GM21515 (cell line): ENCODE measurements around the gene ASXL3.

Experiments used
- ATAC-seq: cut with Tn5 transposase; IDR thresholded peaks from one replicate; pipeline ENCODE4 v1.9.1; 2021; ENCODE audit not compliant: unreplicated experiment

ASXL3 gene

DNA sequence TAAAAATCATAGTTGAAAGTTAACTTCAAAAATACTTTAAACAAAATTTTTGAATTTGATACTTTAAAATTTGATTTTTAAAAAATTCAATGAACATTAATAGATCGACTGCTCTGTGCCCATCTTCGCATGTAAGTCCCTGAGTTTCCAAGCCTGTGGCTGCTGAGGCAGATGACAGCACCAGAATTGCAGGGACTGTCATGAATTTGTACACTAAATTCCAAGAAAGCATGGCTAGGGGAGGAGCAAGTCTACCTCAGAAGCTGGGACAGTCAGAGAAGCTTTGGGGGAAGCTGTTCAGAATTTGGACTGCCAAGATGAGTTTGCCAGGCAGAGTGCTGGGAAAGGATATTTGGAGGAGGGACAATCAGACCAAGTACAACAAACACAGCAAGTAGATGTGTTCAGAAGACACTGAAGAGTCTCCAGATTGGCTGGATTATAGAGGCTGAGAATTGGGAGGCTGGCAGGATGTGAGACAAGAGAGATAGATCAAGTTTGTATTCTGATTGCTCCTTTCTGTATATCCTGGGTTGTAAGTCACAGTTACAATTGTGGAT, 79.0 kb downstream of the ASXL3 start:
- no peak for ATAC-seq

DNA sequence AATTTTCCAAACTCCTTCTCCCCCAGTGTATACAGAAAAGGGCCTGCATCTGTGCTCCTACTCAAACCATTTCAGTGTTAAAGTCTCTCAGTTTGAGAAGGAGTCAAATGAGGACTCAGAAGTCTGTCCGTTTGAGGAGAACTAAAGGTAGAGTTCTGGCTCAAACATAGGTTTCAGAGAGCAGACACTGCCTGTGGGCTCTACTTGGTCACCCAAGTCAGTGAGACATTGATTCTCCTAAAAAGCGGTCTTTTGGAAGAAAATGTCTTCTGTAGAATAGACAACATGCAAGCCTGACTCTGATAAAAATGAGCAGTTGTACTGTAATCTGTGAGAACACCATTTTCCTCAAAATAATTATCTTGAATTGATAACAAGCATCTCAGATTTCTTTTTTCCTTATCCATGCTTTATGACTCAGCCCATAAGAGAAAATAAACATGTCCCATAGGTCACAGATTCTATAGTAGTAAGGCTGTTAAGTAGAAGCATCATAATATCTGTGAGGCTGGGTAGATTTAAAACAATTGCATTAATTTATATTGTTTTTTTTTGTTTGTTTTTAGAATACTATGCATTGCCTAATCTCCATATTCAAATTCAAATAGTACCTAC, 82.8 kb downstream of the ASXL3 start:
- no peak for ATAC-seq

DNA sequence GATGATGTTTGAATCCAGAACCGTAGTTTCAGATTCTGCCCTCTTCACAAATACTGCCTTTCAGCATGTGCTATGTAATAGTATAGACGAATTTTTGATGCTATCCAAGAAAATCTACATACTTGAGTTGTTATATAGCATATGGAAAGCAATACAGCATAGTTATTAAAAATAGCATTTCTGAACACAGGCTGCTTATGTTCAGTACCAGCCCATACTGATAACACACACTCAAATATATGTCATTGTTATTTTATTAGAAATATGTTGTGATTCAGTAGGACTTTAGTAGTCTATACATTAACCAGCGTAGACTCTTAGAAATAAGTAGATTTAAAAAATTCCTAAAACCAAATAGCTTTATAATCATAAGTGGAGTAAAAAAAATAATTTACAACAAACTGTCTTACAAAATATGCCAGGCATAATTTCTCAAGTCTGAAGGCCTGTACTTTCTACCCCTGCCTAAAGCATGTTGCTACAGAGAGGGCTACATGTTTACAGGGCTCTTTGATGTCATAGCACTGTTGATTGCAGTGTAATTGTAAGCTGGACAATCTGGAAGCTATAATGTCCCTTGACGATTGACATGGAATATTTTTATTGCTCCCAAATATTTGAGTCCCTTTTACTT, 86.3 kb downstream of the ASXL3 start:
- no peak for ATAC-seq

DNA sequence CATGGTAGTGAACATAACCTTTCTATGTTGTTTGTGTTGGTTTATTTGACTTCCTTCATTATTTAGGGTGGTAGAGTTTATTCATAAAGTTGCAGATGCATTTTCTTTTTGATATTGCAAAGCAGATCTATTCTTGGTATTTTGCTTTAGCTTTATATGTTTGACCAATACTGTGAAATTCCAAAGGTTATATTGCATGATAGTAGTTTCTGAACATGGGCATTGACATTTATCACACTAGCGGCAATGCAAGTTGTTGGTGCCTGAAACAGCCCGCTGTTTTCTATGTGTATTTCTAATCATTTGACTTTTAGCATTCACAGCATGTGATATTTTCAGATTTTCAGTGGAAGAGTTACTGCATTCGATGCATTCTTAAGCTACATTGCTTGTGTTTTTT, 87.2 kb downstream of the ASXL3 start:
- ATAC-seq, result no peak

DNA sequence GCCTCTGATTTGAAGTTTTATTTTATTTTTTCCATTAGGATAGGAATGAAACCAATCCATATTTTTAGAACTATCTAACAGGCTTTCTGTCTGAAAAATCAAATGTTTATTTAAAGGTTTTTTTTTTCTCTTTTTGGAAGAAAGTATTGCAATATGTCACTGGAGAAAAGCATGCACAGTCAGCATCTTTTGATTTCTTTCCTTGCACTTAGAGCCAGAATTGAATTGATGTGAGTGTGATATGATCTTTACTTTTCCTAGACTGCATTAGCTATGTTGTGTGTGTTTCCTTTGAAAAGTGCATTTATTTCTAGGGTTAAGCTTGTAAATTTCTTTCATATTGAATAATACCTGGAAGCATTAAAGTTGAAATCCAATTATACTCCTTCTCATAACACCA, 87.6 kb downstream of the ASXL3 start:
- no peak for ATAC-seq

DNA sequence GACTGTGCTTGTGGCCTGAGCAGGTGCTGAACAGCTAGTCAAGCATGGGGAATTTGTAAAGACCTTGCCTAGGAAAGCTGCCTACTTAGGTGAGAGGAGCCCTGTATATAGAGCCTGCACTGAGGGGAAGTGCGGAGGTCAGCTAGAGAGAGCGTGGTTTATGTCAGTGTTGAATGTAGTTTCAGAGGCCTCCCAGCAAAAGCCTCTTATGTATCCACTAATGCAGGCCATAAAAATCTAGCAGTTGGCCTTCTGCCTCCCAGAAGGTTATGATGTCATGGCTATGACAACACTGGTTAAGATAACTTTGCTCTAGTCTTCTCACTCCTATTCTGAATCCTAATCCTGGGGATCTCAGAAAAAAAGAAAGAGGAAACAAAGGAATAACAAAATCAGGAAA, 88.9 kb downstream of the ASXL3 start:
- ATAC-seq, result no peak

DNA sequence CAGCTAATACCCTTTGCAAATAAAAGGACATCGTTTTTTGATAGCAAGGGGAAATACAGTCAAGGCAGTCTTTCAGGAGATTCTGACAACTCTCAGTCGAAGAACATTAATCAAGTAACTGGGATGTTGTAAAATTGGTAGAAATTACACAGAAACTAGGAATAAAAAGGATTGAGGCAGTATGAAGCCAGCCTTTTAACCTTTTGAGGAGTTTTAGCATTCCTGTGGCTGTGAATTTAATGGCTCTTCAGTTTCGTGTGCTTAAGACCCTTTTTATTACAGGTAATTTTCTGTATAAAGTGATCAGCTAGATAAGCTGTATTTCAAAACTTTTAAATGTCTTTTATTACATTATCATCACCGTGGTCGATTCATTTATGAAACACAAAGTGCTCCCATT, 91.6 kb downstream of the ASXL3 start:
- ATAC-seq, result no peak

DNA sequence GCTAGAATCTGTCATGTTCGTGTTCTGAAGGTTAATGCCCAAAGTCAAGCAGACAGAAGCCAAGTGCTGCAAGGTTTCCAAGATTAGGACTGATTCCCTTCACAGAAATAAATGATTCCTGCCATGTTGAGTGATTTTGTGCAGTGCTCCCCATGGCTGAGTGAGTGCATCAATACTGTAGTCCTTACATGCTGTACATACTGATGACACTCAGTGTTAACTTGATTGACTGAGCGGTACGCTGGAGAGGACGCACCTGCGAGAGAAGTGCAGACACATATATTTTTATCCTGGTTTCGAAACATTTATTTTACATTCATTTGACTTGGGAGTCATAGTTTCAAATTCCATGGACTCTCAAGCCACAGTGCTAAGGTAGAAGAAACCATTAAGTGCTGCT, 92.0 kb downstream of the ASXL3 start:
- no peak for ATAC-seq

DNA sequence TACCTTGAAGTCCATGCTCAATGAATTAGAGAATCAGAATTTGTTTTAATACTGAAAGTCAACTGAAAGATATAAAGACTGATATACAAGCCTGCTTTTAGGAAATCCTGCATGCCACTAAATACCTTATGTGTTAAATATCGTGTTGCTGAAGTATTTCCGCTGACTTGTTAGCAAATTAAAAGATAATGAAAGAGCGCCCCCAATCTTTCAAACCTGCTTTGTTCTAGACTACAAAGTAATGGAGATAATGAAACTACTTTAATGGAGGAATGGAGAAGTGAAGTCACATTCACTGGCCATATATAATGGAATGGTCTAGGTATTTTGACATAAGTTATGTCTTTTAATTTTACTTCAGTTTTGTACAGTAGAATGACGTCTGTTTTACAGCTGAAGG, 95.7 kb downstream of the ASXL3 start:
- ATAC-seq, result no peak

DNA sequence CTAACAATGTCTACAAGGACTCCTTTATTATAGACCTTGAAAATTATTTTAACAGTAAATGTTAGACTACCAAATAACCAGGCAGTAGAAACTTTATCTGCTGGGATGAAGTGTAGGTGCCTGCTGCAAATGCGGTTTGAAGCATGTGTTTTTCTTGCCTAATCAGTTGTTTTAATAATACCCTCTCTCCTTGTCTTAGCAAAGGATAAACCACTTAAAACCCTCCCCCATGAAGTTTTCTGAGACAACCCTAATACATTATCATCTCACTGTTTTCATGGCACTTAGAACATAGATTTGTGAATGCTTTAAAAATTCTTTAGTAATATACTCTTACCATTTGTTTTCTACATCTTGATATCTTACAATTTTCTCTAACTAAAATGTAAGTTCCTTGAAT, 98.6 kb downstream of the ASXL3 start:
- no peak for ATAC-seq

DNA sequence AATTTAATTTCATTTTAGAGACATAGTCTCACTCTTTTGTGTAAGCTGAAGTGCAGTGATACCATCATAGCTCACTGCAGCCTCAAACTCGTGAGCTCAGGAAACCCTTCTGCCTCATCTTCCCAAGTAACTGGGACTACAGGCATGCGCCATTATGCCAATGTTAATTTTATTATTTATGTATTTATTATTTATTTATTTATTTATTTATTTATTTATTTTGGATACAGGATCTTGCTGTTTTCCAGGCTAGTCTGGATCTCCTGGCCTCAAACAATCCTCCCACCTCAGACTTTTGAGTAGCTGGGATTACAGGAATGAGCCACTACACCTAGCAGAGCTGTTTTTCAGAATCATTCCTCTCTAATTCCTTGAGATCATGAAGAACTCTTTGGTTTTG, 99.9 kb downstream of the ASXL3 start:
- ATAC-seq, result no peak

DNA sequence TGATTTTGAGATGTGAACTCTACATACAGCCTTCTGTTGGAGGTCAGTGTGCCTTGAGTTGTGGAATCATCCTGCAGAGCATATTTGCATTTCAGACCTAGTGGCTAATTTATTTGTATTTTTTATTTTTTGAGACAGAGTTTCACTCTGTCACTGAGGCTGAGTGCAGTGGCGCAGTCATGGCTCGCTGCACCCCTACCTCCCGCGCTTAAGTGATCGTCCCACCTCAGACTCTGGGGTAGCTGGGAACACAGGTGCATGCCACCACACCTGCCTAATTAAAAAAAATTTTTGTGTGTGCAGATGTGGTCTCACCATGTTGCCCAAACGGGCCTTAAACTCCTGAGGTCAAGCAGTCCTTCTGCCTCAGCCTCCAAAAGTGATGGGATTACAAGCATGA, 104.4 kb downstream of the ASXL3 start:
- ATAC-seq, result no peak

DNA sequence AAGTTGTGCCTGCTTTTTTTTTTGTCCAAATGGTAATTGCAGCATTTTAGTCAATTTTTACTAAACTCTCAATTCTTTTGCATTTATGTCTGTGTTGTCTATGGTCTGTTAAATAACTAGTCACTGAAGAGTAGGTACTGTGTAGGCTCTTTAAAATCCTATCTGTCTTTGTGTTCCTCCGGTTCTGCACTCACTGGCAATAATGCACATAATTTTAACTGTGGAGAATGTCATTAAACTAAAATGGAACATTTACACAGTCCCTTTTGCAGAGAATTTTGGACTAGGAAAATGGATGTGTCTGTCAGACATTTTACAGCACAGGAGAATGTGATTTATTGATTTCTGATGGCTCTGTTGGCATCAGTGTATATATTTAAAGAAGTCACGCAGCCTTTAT, 116.6 kb downstream of the ASXL3 start:
- no peak for ATAC-seq

DNA sequence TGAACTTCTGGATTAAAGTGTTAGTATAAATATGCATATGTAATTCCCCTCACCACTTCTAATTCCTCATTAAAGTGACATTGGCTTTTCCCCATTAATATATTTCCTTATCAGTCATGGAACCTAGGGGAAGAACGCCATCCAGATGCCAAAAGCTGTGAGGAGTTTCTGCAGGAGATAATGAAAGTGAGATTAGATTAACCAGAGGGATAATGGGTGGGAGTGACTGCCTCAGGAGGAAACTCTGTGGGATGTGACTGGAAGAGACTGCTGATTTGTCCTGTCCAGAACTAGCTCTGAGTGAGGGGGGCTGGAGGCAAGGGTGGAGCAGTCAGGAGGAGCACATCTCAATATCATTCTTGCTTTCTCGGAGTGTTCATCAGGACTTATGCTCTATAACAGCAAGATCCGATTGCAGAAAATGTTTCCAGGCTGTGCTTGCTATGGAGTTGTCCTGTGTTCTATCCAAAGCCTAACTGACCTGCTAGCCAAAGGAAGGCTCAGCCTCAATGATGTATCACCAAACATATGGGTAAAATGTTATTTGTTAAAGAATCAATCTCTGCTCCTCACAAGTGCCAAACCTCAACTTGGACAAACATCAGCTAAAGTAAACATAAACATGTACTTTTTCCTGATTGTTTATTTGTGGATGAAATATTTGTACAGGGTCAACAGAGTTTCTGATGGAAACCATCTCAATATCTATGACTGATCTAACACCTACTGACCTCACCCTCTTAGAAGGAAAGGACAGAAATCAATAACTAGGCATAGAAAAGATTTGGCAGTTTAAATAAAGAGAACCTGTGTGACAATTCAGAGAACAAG, 118.5 kb downstream of the ASXL3 start:
- ATAC-seq, result no peak

DNA sequence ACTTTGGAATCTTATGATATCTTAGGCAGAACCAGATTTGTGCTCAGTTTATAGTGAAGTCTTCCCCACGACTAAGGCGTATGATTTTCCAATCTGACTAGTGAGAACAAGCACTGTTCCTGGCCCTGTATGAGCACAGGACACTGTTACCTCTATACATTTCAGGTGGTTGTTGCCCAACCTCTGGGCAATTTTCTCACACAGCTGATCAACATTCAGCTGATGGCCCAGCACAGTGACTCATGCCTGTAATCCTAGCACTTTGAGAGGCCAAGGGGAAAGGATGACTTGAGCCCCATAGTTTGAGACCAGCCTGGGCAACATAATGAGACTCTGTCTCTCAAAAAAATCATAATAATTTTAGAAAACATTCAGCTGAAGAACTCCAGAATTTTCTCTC, 119.5 kb downstream of the ASXL3 start:
- no peak for ATAC-seq

DNA sequence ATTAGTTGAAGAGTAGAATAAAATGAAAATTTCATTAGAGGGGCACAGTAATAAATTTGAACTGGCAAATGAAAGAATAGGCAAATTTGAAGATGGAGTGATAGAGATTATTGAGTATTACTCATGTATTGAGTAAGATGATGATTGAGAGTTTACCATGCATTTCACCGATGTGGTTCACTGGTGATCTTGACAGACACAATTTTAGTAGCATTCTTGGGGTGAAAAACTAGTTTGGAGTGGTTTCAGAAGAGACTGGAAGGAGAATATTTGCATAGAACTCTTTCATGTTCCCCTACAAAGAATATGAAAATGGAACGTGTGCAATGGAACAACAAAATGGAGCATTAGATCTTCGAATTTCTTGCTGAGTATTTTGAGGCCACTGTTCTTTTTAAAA, 121.4 kb downstream of the ASXL3 start:
- ATAC-seq, result no peak

DNA sequence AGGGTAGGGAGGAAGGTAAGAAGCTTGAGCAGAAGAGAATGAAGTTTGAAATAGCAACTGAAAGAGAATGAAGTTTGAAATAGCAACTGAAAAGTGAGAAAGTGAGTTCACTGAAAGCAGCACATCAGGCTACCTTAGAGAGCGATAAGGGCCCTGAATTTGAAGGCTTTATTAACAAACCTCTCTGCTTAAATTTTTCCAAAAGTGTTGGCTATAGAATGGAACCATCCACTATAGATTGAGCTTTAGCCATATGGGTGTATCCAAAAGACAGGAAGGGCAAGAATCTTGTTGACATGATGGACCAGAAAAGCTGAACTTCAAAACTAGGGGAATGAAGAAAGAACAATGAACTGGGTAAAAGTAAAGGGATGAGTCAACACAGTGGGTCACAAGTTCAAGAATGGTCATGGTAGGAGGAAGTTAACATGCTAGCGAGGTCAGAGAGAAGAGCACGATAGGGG, 122.5 kb downstream of the ASXL3 start:
- ATAC-seq, result peak; percentile 89

DNA sequence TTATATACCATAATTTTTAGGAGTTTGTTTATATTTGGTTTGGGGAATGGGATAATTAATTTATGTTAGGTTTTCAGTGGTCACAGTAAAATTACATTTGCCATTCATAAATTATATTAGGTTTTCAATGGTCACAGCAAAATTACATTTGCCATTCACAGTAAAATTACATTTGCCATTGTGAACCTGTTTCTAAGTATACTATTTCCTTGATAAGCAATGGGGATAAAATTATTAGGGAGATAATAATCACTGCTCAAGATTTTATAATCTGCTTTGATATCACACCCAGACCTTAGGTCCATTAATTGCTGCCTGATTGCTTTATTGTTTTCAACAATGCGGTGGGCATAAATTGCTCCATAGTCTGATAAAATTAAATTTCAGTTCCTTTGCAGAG, 124.6 kb downstream of the ASXL3 start:
- no peak for ATAC-seq

DNA sequence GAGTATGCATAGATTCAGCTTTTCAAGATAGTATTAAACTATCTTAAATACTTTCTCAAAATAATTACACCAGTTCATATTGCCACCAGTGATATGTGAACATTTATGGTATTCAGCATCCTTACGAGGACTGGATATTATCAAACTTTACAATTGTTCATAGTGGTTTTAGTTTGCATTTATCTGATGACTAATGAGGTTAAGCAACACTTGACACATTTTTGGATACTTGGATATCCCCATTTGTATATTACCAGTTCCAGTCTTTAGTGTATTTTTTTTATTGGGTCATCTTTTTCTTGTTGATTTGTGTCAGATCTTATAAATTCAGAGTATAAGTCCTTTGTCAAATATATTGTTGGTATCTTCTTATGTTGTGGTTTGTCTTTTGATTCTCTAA, 128.4 kb downstream of the ASXL3 start:
- ATAC-seq, result no peak

DNA sequence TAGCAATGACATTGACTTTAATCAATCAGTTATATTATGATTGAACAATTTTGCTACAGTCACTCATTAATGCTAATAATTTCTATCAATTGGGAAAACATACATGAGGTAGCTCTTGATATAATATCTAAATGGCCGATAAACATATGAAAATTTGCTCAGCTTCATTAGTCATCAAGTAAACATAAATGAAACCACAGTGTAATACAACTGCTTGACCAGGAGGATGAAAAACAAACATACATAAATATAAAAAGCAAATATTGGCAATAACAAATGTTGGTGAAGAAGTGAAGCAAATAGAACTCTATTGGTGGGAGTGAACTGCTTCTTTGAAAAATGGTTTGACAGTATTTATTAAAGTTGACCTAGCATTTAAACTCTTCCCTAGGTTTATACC, 130.9 kb downstream of the ASXL3 start:
- ATAC-seq, result no peak

DNA sequence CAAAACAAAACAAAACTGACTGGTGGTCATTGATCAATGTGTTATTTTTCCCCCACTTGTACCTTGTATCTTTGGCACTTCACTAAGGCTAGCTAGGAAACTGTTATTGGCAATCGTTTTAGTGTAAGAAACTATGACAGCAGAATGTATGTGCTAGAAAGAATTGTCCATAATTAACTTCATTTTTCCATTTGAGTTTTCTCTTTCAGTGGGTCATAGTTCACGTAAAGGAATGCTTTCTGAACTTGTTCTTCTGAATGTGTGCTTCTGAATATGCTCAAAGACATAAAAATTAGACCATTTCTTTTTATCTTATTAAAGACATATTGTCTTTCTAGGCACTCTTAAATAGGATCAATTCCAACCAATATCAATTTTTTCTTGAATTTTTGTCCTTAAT, 132.2 kb downstream of the ASXL3 start:
- ATAC-seq, result no peak

DNA sequence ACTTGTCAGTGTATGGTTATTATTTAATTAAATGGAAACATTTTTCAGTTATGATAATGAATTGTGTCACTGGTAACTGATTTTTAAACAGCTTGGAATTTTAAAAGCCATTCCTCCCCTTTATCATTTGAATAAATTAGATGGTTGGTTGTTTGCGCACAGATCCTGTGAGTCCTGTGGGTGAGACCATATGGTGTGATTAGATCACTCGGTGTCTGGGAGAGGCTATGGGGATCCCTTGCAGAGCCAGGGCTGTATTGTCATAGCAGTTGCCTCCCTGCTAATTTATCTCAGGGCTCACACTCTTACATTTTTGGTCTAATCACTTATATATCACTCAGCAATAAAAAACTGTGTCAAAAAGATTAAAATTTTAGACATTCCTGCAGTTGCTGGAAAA, 133.5 kb downstream of the ASXL3 start:
- no peak for ATAC-seq
